Measurements from ENCODE around the gene CASTOR1.
A peak's percentile ranks its signal among the peaks of the same experiment; 100 is the strongest.

Gene CASTOR1

GRCh38 chr22:30262917-30263741, 26.2 kb downstream of the CASTOR1 start:
- peak; percentile 83 for DNase-seq

- no peak for DNase-seq
Observed at GRCh38 chr22:30262112-30262511, 27.2 kb downstream of the CASTOR1 start.

GRCh38 chr22:30261134-30261533, 28.2 kb downstream of the CASTOR1 start:
- peak; percentile 62 for DNase-seq

- no peak for DNase-seq
Observed at GRCh38 chr22:30260682-30261081, 28.6 kb downstream of the CASTOR1 start.

- DNase-seq = no peak
Observed at GRCh38 chr22:30260276-30260675, 29.0 kb downstream of the CASTOR1 start.

- no peak for DNase-seq
Observed at GRCh38 chr22:30254314-30254713, 35.0 kb downstream of the CASTOR1 start.

- peak; percentile 42 for DNase-seq
Observed at GRCh38 chr22:30253205-30253852, 36.0 kb downstream of the CASTOR1 start.

- DNase-seq = no peak
Observed at GRCh38 chr22:30252411-30253204, 36.7 kb downstream of the CASTOR1 start.

- no peak for DNase-seq
Observed at GRCh38 chr22:30251711-30252110, 37.6 kb downstream of the CASTOR1 start.

- no peak for DNase-seq
Observed at GRCh38 chr22:30250661-30251267, 38.5 kb downstream of the CASTOR1 start.

GRCh38 chr22:30250039-30250565, 39.2 kb downstream of the CASTOR1 start:
- no peak for DNase-seq

- DNase-seq = no peak
Observed at GRCh38 chr22:30249049-30250038, 40.0 kb downstream of the CASTOR1 start.

GRCh38 chr22:30248484-30248883, 40.8 kb downstream of the CASTOR1 start:
- DNase-seq = no peak

GRCh38 chr22:30247974-30248373, 41.3 kb downstream of the CASTOR1 start:
- no peak for DNase-seq

GRCh38 chr22:30247561-30247960, 41.7 kb downstream of the CASTOR1 start:
- no peak for DNase-seq

- peak; percentile 66 for DNase-seq
Observed at GRCh38 chr22:30246814-30247376, 42.4 kb downstream of the CASTOR1 start.

- no peak for DNase-seq
Observed at GRCh38 chr22:30245985-30246813, 43.1 kb downstream of the CASTOR1 start, which contains the start of gene LIF. TSS of gene LIF (minus strand) at chr22:30246759. CDS start at chr22:30246695, 64 bp downstream.

GRCh38 chr22:30245181-30245984, 43.9 kb downstream of the CASTOR1 start:
- DNase-seq = no peak

GRCh38 chr22:30244641-30245040, 44.7 kb downstream of the CASTOR1 start:
- no peak for DNase-seq
